ACC112 (cell line): ENCODE results near the gene PARD3B.

Experiments
- H2AFZ ChIP-seq: fragments of 200-600 bp; sonication (generic); one replicate; pipeline ENCODE4 v1.6.0; 2017; ENCODE audit warnings: antibody characterized with exemption, low read length; ENCODE audit not compliant: unreplicated experiment
- H3K27ac ChIP-seq: fragments of 200-600 bp; sonication (generic); 2 replicates; pipeline ENCODE4 v1.5.1; 2014; ENCODE audit warnings: low read depth, mild to moderate bottlenecking, antibody characterized with exemption, low read length, moderate library complexity
- H3K27me3 ChIP-seq: fragments of 200-600 bp; sonication (generic); 2 replicates; pipeline ENCODE4 v1.6.1; 2014; ENCODE audit warnings: mild to moderate bottlenecking, antibody characterized with exemption, low read length, moderate library complexity, mixed read lengths; ENCODE audit not compliant: insufficient read depth
- H3K36me3 ChIP-seq: fragments of 200-600 bp; sonication (generic); 2 replicates; pipeline ENCODE4 v1.6.1; 2016; ENCODE audit warnings: mild to moderate bottlenecking, antibody characterized with exemption, low read length, moderate library complexity, mixed read lengths; ENCODE audit not compliant: insufficient read depth
- H3K4me1 ChIP-seq: fragments of 200-600 bp; sonication (generic); one replicate; pipeline ENCODE4 v1.6.1; 2016; ENCODE audit warnings: low read length, mixed read lengths; ENCODE audit not compliant: insufficient read depth, unreplicated experiment, control insufficient read depth
- H3K4me3 ChIP-seq: fragments of 200-600 bp; sonication (generic); 2 replicates; pipeline ENCODE4 v1.5.1; 2014; ENCODE audit warnings: mild to moderate bottlenecking, low read depth, low read length
- H3K79me2 ChIP-seq: fragments of 200-600 bp; sonication (generic); one replicate; pipeline ENCODE4 v1.6.0; 2016; ENCODE audit warnings: low read length; ENCODE audit not compliant: control insufficient read depth, unreplicated experiment, insufficient read depth

Gene PARD3B

DNA sequence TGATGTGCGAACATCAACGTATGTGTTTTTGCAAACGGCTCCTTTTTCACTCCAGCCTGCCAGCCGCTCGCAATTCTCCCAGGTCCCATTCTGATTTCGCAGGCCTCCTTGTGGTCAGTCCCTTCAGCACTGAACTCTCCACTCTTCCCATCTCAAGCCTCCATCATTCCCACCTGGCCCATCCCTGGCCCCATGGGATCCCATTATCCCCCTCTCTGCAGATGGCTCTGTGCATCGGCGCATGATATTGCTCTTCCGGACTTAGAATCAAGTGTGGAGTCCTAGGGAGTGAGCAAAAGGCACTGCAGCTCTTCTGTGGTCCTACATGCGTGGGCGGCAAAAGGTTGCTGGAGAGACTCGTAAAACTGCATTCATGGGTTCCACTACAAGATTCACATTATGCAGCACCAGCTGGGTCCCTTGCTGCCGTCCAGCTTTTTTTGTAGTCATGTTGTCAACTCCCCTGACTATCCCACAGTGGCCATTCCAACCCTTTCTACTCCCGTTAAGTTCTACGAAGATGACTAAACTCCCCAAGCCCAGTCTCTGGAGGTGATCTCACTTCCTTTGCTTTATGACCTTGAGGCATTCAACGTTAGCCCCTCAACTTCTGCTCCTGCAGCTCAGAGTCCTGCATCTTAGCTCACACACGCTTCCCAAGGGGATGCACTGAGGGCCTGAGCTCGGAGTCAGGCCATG, 1011.7 kb downstream of the PARD3B start:
- Histone ChIP-seq H3K79me2 (no peaks in the 10 kb centered on the region), H2AFZ (no peak overlapping the region), H3K4me1 (no peaks in the 10 kb centered on the region), H3K27ac (no peak overlapping the region), H3K36me3 (no peaks in the 10 kb centered on the region), H3K4me3 (no peak overlapping the region), H3K27me3 (no peaks in the 10 kb centered on the region)

DNA sequence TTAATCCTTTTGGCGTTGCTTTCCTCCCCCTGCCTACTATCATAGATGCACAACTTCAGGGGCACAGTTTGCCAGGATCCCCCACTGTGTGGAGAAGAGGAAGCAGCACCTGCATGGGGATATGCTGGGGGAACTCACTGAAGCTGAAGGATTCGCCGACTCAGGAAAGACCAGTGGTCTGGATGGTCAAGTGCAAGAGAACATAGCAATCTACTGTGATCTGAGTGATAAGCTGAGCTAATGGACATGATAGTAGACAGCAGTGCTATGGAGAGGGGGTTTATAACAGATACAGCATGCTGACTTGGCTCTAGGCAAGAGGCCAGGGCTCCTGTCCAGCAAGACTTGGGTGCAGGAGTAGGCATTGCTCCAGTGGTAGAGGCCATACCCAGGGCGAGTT, 1012.6 kb downstream of the PARD3B start:
- Histone ChIP-seq H3K27me3 (no peaks in the 10 kb centered on the region), H3K4me3 (no peak overlapping the region), H2AFZ (no peak overlapping the region), H3K4me1 (no peaks in the 10 kb centered on the region), H3K36me3 (no peaks in the 10 kb centered on the region), H3K79me2 (no peaks in the 10 kb centered on the region), H3K27ac (no peak overlapping the region)

DNA sequence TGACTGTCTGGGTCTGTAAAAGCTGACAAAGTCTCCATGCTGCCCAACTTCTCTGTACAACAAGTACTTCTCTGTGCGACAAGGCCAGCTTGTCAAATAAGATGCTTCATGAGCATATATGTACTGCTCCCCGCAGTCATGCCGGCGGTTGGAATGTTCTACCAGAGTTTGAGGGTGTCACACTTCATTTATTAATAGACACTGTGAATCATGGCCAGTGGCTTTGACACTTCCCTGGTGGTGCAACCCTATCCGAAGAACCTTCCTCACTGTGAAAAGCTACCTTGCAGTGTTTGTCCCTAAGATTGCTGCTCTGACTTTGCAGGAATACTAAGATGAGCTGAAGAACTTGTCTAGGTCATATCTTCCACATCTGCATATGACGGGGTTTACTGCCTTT, 1016.2 kb downstream of the PARD3B start:
- Histone ChIP-seq H2AFZ (no peak overlapping the region), H3K4me1 (no peaks in the 10 kb centered on the region), H3K79me2 (no peaks in the 10 kb centered on the region), H3K27me3 (no peaks in the 10 kb centered on the region), H3K36me3 (no peaks in the 10 kb centered on the region), H3K4me3 (no peak overlapping the region), H3K27ac (no peak overlapping the region)

DNA sequence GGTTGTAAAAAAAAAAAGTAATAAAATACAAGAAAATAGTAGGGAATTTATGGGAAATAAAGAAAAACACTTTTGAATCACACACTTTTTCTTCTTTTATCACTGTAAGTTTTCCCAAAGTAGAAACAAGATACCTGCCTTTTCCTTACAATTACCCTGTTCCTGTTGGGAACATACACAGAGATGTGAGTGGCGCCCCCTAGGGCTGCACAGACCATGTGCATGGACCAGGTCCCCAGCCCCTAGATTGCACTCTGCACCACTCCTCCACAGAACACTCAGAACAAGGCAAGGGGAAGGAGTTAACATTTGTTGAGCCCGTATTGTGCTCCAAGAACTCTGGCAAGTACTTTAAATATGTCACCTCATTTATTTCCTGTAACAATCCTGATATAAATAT, 1018.4 kb downstream of the PARD3B start:
- no peaks in the 10 kb centered on the region for H3K79me2 ChIP-seq
- no peaks in the 10 kb centered on the region for H3K4me1 ChIP-seq
- H3K36me3 ChIP-seq, result no peaks in the 10 kb centered on the region
- H2AFZ ChIP-seq, result no peak overlapping the region
- no peak overlapping the region for H3K27ac ChIP-seq
- no peak overlapping the region for H3K4me3 ChIP-seq
- H3K27me3 ChIP-seq, result no peaks in the 10 kb centered on the region

DNA sequence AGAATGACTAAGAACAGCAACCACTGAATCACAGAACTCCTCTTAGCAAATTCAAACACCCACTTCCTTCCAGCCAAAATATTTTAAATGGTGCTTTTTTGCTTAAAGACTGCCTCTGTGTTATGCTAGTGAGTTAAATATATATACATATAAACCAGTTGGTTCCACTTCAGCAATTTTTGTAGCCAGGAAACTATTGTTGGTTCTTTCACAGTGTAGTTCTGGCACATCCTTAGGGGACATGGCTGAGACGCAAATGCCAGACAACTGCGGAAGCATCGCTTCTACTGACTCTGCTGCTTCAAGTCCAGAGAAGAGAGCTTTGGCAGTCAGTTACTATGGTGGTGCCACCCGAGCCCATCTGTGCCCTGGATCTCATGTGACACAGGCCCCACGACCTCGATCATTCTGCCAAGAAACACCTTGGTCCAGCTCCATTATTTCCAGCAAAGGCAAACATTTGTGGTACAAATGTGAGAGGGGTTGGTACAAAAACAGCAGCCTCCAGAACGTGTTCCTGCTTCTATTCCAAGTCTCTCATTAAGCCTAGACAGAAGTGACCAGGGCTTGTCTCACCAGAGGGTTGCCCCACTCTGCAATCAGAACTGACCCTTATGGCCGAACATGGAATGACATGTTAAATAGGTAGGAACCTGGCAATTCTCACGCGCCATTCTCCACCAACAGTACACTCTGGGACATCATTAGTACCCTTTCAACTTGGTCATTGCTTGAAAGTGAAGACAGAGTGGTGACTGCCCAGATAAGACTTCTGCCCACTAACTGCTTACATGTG, 1019.3 kb downstream of the PARD3B start:
- H3K36me3 ChIP-seq, result no peaks in the 10 kb centered on the region
- no peaks in the 10 kb centered on the region for H3K79me2 ChIP-seq
- no peaks in the 10 kb centered on the region for H3K4me1 ChIP-seq
- H3K4me3 ChIP-seq, result no peak overlapping the region
- no peaks in the 10 kb centered on the region for H3K27me3 ChIP-seq
- no peak overlapping the region for H3K27ac ChIP-seq
- H2AFZ ChIP-seq, result no peak overlapping the region

DNA sequence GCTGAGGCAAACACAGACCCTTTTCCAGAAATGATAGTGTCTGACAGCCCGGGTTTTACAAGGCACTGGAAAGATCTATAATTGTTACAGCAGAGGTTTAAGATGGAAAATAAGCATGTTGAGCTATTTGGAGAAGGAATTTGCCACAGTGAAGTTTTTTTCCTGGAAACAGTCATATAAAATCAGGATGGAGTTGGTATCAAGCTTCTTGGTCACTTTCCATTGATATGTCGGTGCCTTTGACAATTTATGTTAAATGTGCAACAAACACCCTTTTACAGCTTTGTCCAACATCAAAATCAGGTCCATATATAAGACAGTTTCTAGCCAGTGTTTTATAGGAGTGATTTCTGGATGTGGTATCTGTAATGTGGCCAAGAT, 1019.9 kb downstream of the PARD3B start:
- Histone ChIP-seq H3K79me2 (no peaks in the 10 kb centered on the region), H3K27ac (no peak overlapping the region), H3K4me1 (no peaks in the 10 kb centered on the region), H3K27me3 (no peaks in the 10 kb centered on the region), H3K4me3 (no peak overlapping the region), H3K36me3 (no peaks in the 10 kb centered on the region), H2AFZ (no peak overlapping the region)

DNA sequence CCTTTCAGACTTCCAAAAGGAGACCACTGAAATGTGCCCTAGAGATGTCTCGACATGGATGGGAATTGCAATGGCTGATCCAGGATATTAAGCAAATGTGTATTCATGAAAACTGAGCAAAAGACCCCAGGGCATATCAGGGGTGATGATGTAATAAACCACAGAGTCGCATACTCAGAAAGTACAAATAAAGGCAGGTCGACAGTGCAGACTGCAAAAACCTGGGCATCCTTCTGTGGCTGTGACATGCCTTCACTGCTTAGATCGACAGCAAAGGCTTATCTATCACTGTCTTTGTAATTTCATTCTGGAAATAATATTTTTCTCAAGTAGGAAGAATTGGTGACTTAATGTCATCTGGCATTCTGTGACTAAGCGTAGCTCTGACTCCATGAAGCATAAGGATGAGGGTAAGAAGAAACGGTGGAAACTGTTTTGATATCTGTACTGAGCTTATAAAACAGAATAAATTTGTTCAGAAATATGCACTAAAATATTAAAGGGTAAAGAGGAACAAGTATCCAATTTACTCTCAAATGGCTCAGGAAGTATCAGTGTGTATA, 1021.4 kb downstream of the PARD3B start:
- Histone ChIP-seq H3K27ac (no peak overlapping the region), H3K27me3 (no peaks in the 10 kb centered on the region), H3K4me3 (no peak overlapping the region), H3K36me3 (no peaks in the 10 kb centered on the region), H2AFZ (no peak overlapping the region), H3K4me1 (no peaks in the 10 kb centered on the region), H3K79me2 (no peaks in the 10 kb centered on the region)

DNA sequence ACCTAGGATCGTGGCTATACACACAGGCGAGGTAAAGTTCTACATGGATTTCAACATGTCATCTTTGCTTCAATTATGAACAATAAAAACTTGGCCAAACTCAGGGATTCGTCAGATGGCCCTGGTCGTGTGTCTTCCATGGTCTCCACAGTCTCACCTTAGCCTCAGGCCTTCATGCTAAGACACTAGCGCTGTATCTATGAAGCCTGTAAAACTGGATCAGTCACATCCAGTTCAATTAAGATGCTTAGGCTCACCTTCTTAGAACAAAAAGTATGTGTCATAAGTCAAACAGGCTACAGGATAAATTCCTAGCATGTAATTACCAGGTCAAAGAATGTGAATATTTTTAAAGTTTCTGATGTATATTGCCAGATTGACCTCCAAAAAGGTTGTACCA, 1023.3 kb downstream of the PARD3B start:
- Histone ChIP-seq H3K4me1 (no peaks in the 10 kb centered on the region), H3K79me2 (no peaks in the 10 kb centered on the region), H3K36me3 (no peaks in the 10 kb centered on the region), H2AFZ (no peak overlapping the region), H3K27ac (no peak overlapping the region), H3K27me3 (no peaks in the 10 kb centered on the region), H3K4me3 (no peak overlapping the region)

DNA sequence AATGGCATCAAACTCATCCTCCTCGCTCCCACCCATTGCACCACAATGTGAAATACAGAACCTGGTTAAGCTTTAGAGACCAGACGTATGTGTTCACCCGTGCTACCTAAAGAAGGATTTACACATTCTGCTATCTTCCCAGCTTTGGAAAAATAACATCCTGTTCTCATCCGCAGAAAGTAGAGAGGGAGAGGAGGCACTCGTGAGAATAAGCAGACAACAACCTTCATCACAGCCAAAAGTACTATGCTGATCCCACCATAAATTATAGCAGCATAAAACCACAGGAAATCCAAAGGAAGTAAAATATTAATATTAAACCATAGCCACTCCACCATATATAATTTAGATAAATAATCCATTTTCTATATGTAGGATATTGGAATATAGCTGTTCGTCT, 1025.4 kb downstream of the PARD3B start:
- H3K36me3 ChIP-seq, result no peaks in the 10 kb centered on the region
- H2AFZ ChIP-seq, result no peak overlapping the region
- no peak overlapping the region for H3K4me3 ChIP-seq
- H3K79me2 ChIP-seq, result no peaks in the 10 kb centered on the region
- H3K4me1 ChIP-seq, result no peaks in the 10 kb centered on the region
- no peak overlapping the region for H3K27ac ChIP-seq
- no peaks in the 10 kb centered on the region for H3K27me3 ChIP-seq

DNA sequence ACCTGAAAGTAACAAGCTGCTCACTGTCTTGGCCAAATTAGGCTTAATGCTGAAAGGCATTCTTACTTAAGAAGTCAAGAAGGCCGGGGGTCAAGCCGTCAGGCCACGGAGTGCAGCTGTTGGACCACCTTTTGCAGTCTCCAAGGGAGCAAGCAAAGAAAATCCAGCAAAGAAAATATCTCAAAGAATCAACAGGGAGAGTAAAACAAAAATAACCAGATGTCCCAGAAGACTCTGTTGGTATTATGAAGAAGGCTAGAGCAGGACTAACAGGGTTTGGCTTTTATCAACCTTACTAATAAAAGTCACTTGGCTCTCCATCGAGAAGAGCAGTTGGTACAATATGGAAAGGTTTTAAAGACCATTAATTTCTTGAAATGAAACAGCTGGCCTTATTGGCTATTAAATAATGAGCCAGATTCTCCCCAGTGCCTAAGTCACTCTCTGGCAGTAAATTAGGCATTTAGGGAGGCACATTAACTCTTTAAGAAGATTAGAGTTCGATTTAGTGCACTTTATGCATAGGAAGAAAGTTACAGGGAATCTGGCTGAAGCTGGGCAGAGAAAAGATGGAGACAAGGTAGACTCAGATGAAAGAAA, 1026.2 kb downstream of the PARD3B start:
- Histone ChIP-seq H3K4me1 (no peaks in the 10 kb centered on the region), H3K4me3 (no peak overlapping the region), H3K79me2 (no peaks in the 10 kb centered on the region), H2AFZ (no peak overlapping the region), H3K36me3 (no peaks in the 10 kb centered on the region), H3K27ac (no peak overlapping the region), H3K27me3 (no peaks in the 10 kb centered on the region)
